A549 (cell line): ENCODE data around the gene CA10. TPM values are rescaled to one million over a fixed set of nuclear protein-coding genes. Genes with fewer than 3 reads are reported as not detected.

ENCODE experiments used
- ATAC-seq, 2 experiments: fragments of 200-7000 bp in 1 of 2; fragments of >200 bp in 1 of 2; cut with Nextera tagmentation in 1 of 2; cut with Tn5 transposase in 1 of 2; 3 replicates each; pipeline versions ENCODE4 v1.8.0 to v1.9.1; 2018 to 2020; ENCODE audit warnings: mild to moderate bottlenecking in 1 of 2, moderate library complexity in 1 of 2
- CTCF ChIA-PET: fragments of 300-600 bp; sonication (Branson Sonifier 250); formaldehyde crosslinking; extraction: SDS; loops from one replicate; lab custom pipeline; 2021; ENCODE audit warnings: antibody characterized with exemption, inconsistent platforms; lab: Yijun Ruan, JAX
- POLR2A ChIA-PET: fragments of 350-600 bp; formaldehyde crosslinking; extraction: SDS; loops from one replicate; lab custom pipeline; 2021; ENCODE audit warnings: antibody characterized with exemption, inconsistent platforms; lab: Yijun Ruan, JAX
- DNase-seq, 2 experiments: peaks; one replicate each; pipeline versions ENCODE4 v3.0.0 to v3.0.0-alpha.2; 2011 to 2016; ENCODE audit warnings: low read depth in 1 of 2, low spot score in 1 of 2
- FAIRE-seq: peaks from 2 replicates; lab custom pipeline; 2011; peaks lifted over from hg19 to GRCh38; lab: Jason Lieb, UNC
- H3K27ac ChIP-seq, 2 experiments: fragments of >200 bp; sonication (Bioruptor Twin); formaldehyde crosslinking; 3 replicates each; pipeline ENCODE4 v1.5.1; 2016 to 2017
- H3K4me1 ChIP-seq: fragments of >200 bp; sonication (Bioruptor Twin); formaldehyde crosslinking; 3 replicates; pipeline ENCODE4 v1.6.1; 2016
- H3K4me2 ChIP-seq: fragments of >200 bp; sonication (Bioruptor Twin); formaldehyde crosslinking; 3 replicates; pipeline ENCODE4 v1.6.1; 2016
- H3K4me3 ChIP-seq: fragments of >200 bp; sonication (Bioruptor Twin); formaldehyde crosslinking; 3 replicates; pipeline ENCODE4 v1.5.1; 2016
- H3K9me3 ChIP-seq: fragments of >200 bp; sonication (Bioruptor Twin); formaldehyde crosslinking; 3 replicates; pipeline ENCODE4 v1.6.1; 2016
- CBX2 ChIP-seq: fragments of 200-600 bp; sonication (generic); IDR thresholded peaks from 2 replicates; pipeline ENCODE4 v1.6.1; 2016; ENCODE audit warnings: low read depth, mild to moderate bottlenecking, borderline replicate concordance
- CBX8 ChIP-seq: fragments of 200-600 bp; sonication (generic); IDR thresholded peaks from 2 replicates; pipeline ENCODE4 v1.6.1; 2016
- CHD2 ChIP-seq: fragments of 150-350 bp; IDR thresholded peaks from 2 replicates; pipeline ENCODE4 v1.6.1; 2014; ENCODE audit warnings: low read length; ENCODE audit not compliant: partially characterized antibody
- CHD4 ChIP-seq: fragments of 200-600 bp; sonication (generic); IDR thresholded peaks from 2 replicates; pipeline ENCODE4 v1.6.1; 2016; ENCODE audit warnings: antibody characterized with exemption, mild to moderate bottlenecking, borderline replicate concordance
- EHMT2 ChIP-seq: fragments of 200-600 bp; sonication (generic); IDR thresholded peaks from 2 replicates; pipeline ENCODE4 v1.6.1; 2016; ENCODE audit warnings: antibody characterized with exemption, low read depth, mild to moderate bottlenecking, moderate library complexity
- ELK1 ChIP-seq: fragments of 150-350 bp; IDR thresholded peaks from 2 replicates; pipeline ENCODE4 v1.6.1; 2014; ENCODE audit warnings: low read depth, mild to moderate bottlenecking, low read length
- EP300 ChIP-seq, 2 experiments: fragments of >200 bp; sonication (Bioruptor Twin); formaldehyde crosslinking; IDR thresholded peaks; 2 replicates in 1 of 2; 3 replicates in 1 of 2; pipeline ENCODE4 v1.6.1; 2016 to 2017
- ESRRA ChIP-seq: fragments of 150-350 bp; IDR thresholded peaks from 2 replicates; pipeline ENCODE4 v1.6.1; 2014; ENCODE audit warnings: mild to moderate bottlenecking, low read length, borderline replicate concordance
- FOXS1 ChIP-seq: fragments of 250-450 bp; sonication (Bioruptor Pico); IDR thresholded peaks from 2 replicates; pipeline ENCODE4 v1.5.0; 2020; ENCODE audit warnings: mild to moderate bottlenecking, moderate library complexity
- HOXA7 ChIP-seq: fragments of 250-450 bp; sonication (Bioruptor Pico); IDR thresholded peaks from 2 replicates; pipeline ENCODE4 v1.5.0; 2020; ENCODE audit warnings: mild to moderate bottlenecking, moderate library complexity
- HOXB13 ChIP-seq: fragments of 250-450 bp; sonication (Bioruptor Pico); IDR thresholded peaks from 2 replicates; pipeline ENCODE4 v1.5.0; 2020; ENCODE audit warnings: low read depth, mild to moderate bottlenecking, moderate library complexity
- JUNB ChIP-seq: fragments of >200 bp; sonication (Bioruptor Twin); formaldehyde crosslinking; IDR thresholded peaks from 2 replicates; pipeline ENCODE4 v1.6.1; 2016
- KDM5A ChIP-seq: fragments of 200-600 bp; sonication (generic); IDR thresholded peaks from 2 replicates; pipeline ENCODE4 v1.6.1; 2016; ENCODE audit warnings: antibody characterized with exemption, mild to moderate bottlenecking
- MYC ChIP-seq: IDR thresholded peaks from 2 replicates; pipeline ENCODE4 v1.6.1; 2012; ENCODE audit warnings: mild to moderate bottlenecking, inconsistent platforms, low read length, improper control_type of control experiment, borderline replicate concordance
- NPAS2 ChIP-seq: fragments of 250-450 bp; sonication (Bioruptor Pico); IDR thresholded peaks from 2 replicates; pipeline ENCODE4 v1.8.0; 2022; ENCODE audit warnings: mild to moderate bottlenecking, moderate library complexity, borderline replicate concordance
- RAD21 ChIP-seq, 2 experiments: fragments of >200 bp in 1 of 2; sonication (Bioruptor Twin) in 1 of 2; formaldehyde crosslinking in 1 of 2; IDR thresholded peaks in 1 of 2; conservative IDR thresholded peaks in 1 of 2; 2 replicates in 1 of 2; 3 replicates in 1 of 2; pipeline ENCODE4 v1.6.1; 2012 to 2018; ENCODE audit warnings: inconsistent platforms in 1 of 2
- TFCP2L1 ChIP-seq: fragments of 250-450 bp; sonication (Bioruptor Pico); IDR thresholded peaks from 2 replicates; pipeline ENCODE4 v1.5.0; 2021; ENCODE audit warnings: mild to moderate bottlenecking
- TP53 ChIP-seq: fragments of 250-450 bp; sonication (Bioruptor Pico); IDR thresholded peaks from 2 replicates; pipeline ENCODE4 v1.5.0; 2021; ENCODE audit warnings: mild to moderate bottlenecking, moderate library complexity
- ZNF302 ChIP-seq: fragments of 250-450 bp; sonication (Bioruptor Pico); IDR thresholded peaks from 2 replicates; pipeline ENCODE4 v1.9.0; 2021; ENCODE audit warnings: inconsistent platforms, mild to moderate bottlenecking, moderate library complexity
- whole genome bisulfite sequencing: methylation state at CpG from one replicate; pipeline ENCODE4 v1.1.6; 2017; ENCODE audit errors: missing lambda C conversion rate; 5-methylcytosine and 5-hydroxymethylcytosine counted together
- polyA plus RNA-seq, 4 experiments: library from polyadenylated mRNA; depleted of rRNA in 3 of 4; stranded (reverse); fragments of >200 nt; fragmentation: RNase III in 1 of 4; extraction: RNeasy Plus Mini Kit Qiagen cat#74134 plus additional on column Dnase treatment in 1 of 4; gene quantifications; 2 replicates in 3 of 4; 3 replicates in 1 of 4; pipeline ENCODE4 v1.2.3, GENCODE V29; 2011 to 2017
- TF ChIP-seq, protein P1 (sequence below): fragments of >200 bp; sonication (Bioruptor Twin); formaldehyde crosslinking; IDR thresholded peaks from 3 replicates; pipeline ENCODE4 v1.6.1; 2016
- TF ChIP-seq, protein P2 (sequence below): fragments of >200 bp; sonication (Bioruptor Twin); formaldehyde crosslinking; IDR thresholded peaks from 3 replicates; pipeline ENCODE4 v1.5.1; 2016
- TF ChIP-seq, protein P3 (sequence below): IDR thresholded peaks from 2 replicates; pipeline ENCODE4 v1.6.1; 2012

The CA10 gene
- polyA plus RNA-seq, 2 of the 4 experiments (the other 2 are of a cell fraction), result not detected

GRCh38 chr17:51651513-51652298 lies 506.8 kb downstream of the CA10 start:
- peaks cover 16% of the 10 kb centered on the region for H3K4me1 ChIP-seq
- no peak overlapping the region for H3K27ac ChIP-seq
- DNase-seq, result no peak
- TF ChIP-seq TFCP2L1 (CRISPR knock-in tag) (no peak), CBX8 (no peak), JUNB (no peak), KDM5A (no peak), CHD2 (no peak), CBX2 (no peak), EHMT2 (no peak), EP300 (IDR thresholded peaks at IDR 0.05) (no peak), FOXS1 (CRISPR knock-in tag) (no peak), ZNF302 (CRISPR knock-in tag) (no peak), ESRRA (no peak), HOXA7 (CRISPR knock-in tag) (no peak), TP53 (CRISPR knock-in tag) (no peak), NPAS2 (no peak), ELK1 (no peak), CHD4 (no peak), MYC (no peak)
- TF ChIP-seq, protein P1, sequence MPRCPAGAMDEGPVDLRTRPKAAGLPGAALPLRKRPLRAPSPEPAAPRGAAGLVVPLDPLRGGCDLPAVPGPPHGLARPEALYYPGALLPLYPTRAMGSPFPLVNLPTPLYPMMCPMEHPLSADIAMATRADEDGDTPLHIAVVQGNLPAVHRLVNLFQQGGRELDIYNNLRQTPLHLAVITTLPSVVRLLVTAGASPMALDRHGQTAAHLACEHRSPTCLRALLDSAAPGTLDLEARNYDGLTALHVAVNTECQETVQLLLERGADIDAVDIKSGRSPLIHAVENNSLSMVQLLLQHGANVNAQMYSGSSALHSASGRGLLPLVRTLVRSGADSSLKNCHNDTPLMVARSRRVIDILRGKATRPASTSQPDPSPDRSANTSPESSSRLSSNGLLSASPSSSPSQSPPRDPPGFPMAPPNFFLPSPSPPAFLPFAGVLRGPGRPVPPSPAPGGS, result no peak
- TF ChIP-seq, protein P2, sequence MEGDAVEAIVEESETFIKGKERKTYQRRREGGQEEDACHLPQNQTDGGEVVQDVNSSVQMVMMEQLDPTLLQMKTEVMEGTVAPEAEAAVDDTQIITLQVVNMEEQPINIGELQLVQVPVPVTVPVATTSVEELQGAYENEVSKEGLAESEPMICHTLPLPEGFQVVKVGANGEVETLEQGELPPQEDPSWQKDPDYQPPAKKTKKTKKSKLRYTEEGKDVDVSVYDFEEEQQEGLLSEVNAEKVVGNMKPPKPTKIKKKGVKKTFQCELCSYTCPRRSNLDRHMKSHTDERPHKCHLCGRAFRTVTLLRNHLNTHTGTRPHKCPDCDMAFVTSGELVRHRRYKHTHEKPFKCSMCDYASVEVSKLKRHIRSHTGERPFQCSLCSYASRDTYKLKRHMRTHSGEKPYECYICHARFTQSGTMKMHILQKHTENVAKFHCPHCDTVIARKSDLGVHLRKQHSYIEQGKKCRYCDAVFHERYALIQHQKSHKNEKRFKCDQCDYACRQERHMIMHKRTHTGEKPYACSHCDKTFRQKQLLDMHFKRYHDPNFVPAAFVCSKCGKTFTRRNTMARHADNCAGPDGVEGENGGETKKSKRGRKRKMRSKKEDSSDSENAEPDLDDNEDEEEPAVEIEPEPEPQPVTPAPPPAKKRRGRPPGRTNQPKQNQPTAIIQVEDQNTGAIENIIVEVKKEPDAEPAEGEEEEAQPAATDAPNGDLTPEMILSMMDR, result no peak
- TF ChIP-seq, protein P3, sequence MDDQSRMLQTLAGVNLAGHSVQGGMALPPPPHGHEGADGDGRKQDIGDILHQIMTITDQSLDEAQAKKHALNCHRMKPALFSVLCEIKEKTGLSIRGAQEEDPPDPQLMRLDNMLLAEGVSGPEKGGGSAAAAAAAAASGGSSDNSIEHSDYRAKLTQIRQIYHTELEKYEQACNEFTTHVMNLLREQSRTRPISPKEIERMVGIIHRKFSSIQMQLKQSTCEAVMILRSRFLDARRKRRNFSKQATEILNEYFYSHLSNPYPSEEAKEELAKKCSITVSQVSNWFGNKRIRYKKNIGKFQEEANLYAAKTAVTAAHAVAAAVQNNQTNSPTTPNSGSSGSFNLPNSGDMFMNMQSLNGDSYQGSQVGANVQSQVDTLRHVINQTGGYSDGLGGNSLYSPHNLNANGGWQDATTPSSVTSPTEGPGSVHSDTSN, result no peak
- WGBS, result 52% methylated on average over 6 of the region's 6 CpGs
- POLR2A ChIA-PET, result no interaction called here
- ATAC-seq, result no peak
- CTCF ChIA-PET, result interaction anchor here (1.2 kb wide), 1 partner anchor 12 kb away, joined by 3 read pairs; no protein-coding TSS in a partner anchor
- no peak overlapping the region for H3K4me2 ChIP-seq
- no peaks in the 10 kb centered on the region for H3K9me3 ChIP-seq
- FAIRE-seq, result peak; percentile 54
- H3K4me3 ChIP-seq, result no peak overlapping the region

DNA sequence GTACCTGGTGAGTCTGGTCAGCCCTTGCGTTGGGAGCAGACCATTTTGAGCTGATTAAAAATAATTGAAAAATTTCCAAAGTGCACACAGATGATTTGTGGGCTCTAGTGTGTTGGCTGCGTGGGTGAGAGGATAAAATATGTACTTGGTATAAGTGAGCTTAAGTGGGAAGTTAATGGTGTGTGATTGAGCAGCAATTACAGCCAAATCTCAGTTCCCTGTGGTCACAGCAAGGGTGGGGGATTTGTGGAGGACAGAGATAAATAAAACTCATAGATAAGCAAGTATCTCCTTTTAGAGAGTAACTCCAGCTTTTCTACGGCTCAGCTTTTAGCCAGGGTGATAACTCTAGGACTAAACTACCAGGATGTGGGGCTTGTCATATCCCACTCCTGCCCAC lies 507.7 kb downstream of the CA10 start:
- CTCF ChIA-PET, result interaction anchor here (0.8 to 1.6 kb wide), 5 partner anchors 8 to 190 kb away, joined by 3 to 6 read pairs (median 3); no protein-coding TSS in a partner anchor
- DNase-seq, result no peak
- no peaks in the 10 kb centered on the region for H3K9me3 ChIP-seq
- no peak for ATAC-seq
- no peak for TF ChIP-seq MYC
- no peak for TF ChIP-seq HOXB13 (CRISPR knock-in tag)
- TF ChIP-seq RAD21 (conservative IDR thresholded peaks at IDR 0.05 in 1 of 2, IDR thresholded peaks at IDR 0.05 in 1 of 2), result no peak
- H3K27ac ChIP-seq, result no peak overlapping the region
- 63% methylated on average over 3 of the region's 3 CpGs for WGBS
- H3K4me2 ChIP-seq, result no peak overlapping the region
- POLR2A ChIA-PET, result no interaction called here
- FAIRE-seq, result no peak
- no peak overlapping the region for H3K4me3 ChIP-seq
- H3K4me1 ChIP-seq, result peaks cover 16% of the 10 kb centered on the region
